IMR-90 (cell line): ENCODE data around the gene CYB5B. TPM values are rescaled to one million over a fixed set of nuclear protein-coding genes. Genes with fewer than 3 reads are reported as not detected.

Source experiments
- ATAC-seq: fragments of 200-7000 bp; cut with Tn5 transposase; 2 replicates; pipeline ENCODE4 v1.9.1; 2020; ENCODE audit warnings: low read depth, mild to moderate bottlenecking, moderate library complexity
- BruUV-seq: library from RNA; stranded (reverse); fragments of 400-500 nt; replicated peaks from 2 replicates; lab custom pipeline; 2021; lab: Mats Ljungman, UMichigan
- CTCF ChIA-PET: fragments of 300-600 bp; formaldehyde crosslinking; extraction: SDS; loops from one replicate; lab custom pipeline; 2021; ENCODE audit warnings: antibody characterized with exemption; lab: Yijun Ruan, JAX
- POLR2A ChIA-PET: fragments of 300-600 bp; sonication (Branson Sonifier 250); formaldehyde crosslinking; loops from one replicate; lab custom pipeline; 2022; ENCODE audit warnings: antibody characterized with exemption; ENCODE audit not compliant: unreplicated experiment; lab: Charles Lee
- DNase-seq: peaks from one replicate; pipeline ENCODE4 v3.0.0; 2013
- H2AFZ ChIP-seq: replicated peaks from 2 replicates; pipeline ENCODE3; 2013; ENCODE audit warnings: low read length, mild to moderate bottlenecking; ENCODE audit not compliant: poor library complexity
- H2AK5ac ChIP-seq: 2 replicates; pipeline ENCODE4 v1.6.1; 2013; ENCODE audit warnings: low read depth, low read length, inconsistent platforms
- H2AK9ac ChIP-seq: replicated peaks from 2 replicates; pipeline ENCODE3; 2013; ENCODE audit warnings: mild to moderate bottlenecking, low read depth, low read length, moderate library complexity; ENCODE audit not compliant: poor library complexity
- H2BK120ac ChIP-seq: 2 replicates; pipeline ENCODE4 v1.6.1; 2013; ENCODE audit warnings: low read depth, low read length, inconsistent platforms
- H2BK15ac ChIP-seq: 3 replicates; pipeline ENCODE4 v1.6.1; 2013; ENCODE audit warnings: low read depth, low read length, inconsistent platforms
- H2BK20ac ChIP-seq: 2 replicates; pipeline ENCODE4 v1.6.1; 2013; ENCODE audit warnings: low read depth, mild to moderate bottlenecking, inconsistent platforms, low read length, moderate library complexity
- H2BK5ac ChIP-seq: 2 replicates; pipeline ENCODE4 v1.6.1; 2013; ENCODE audit warnings: mild to moderate bottlenecking, low read depth, low read length, inconsistent platforms; ENCODE audit not compliant: poor library complexity, severe bottlenecking
- H3K14ac ChIP-seq: replicated peaks from 2 replicates; pipeline ENCODE4 v1.6.1; 2013; ENCODE audit warnings: low read depth, low read length, inconsistent platforms
- H3K18ac ChIP-seq: 2 replicates; pipeline ENCODE4 v1.6.1; 2013; ENCODE audit warnings: low read depth, low read length, control low read depth
- H3K23ac ChIP-seq: 2 replicates; pipeline ENCODE4 v1.6.1; 2013; ENCODE audit warnings: low read depth, low read length, inconsistent platforms
- H3K27ac ChIP-seq: 2 replicates; pipeline ENCODE4 v1.5.1; 2013; ENCODE audit warnings: mild to moderate bottlenecking, control low read depth, low read length; ENCODE audit not compliant: insufficient read depth
- H3K27me3 ChIP-seq: 2 replicates; pipeline ENCODE4 v1.6.1; 2013; ENCODE audit warnings: low read length; ENCODE audit not compliant: control insufficient read depth, insufficient read depth
- H3K36me3 ChIP-seq: 2 replicates; pipeline ENCODE4 v1.6.1; 2013; ENCODE audit warnings: low read length, mixed read lengths; ENCODE audit not compliant: control insufficient read depth, insufficient read depth
- H3K4ac ChIP-seq: 2 replicates; pipeline ENCODE4 v1.6.1; 2013; ENCODE audit warnings: low read depth, low read length, inconsistent platforms
- H3K4me1 ChIP-seq: 2 replicates; pipeline ENCODE4 v1.6.1; 2013; ENCODE audit warnings: low read length, mixed read lengths; ENCODE audit not compliant: control insufficient read depth, insufficient read depth
- H3K4me2 ChIP-seq: 2 replicates; pipeline ENCODE4 v1.6.1; 2013; ENCODE audit warnings: low read depth, mild to moderate bottlenecking, control low read depth, low read length, moderate library complexity
- H3K4me3 ChIP-seq: 2 replicates; pipeline ENCODE4 v1.5.1; 2013; ENCODE audit warnings: low read depth, mild to moderate bottlenecking, control low read depth, low read length, moderate library complexity; ENCODE audit not compliant: insufficient read depth
- H3K56ac ChIP-seq: 2 replicates; pipeline ENCODE4 v1.6.1; 2013; ENCODE audit warnings: low read length, inconsistent platforms; ENCODE audit not compliant: insufficient read depth; ENCODE audit errors: extremely low read depth
- H3K79me1 ChIP-seq, 2 experiments: 2 replicates each; pipeline ENCODE4 v1.6.1; 2013; ENCODE audit warnings: low read length in 2 of 2, inconsistent platforms in 1 of 2, low read depth in 1 of 2
- H3K9ac ChIP-seq: 2 replicates; pipeline ENCODE4 v1.6.1; 2013; ENCODE audit warnings: low read depth, low read length, control low read depth
- H3K9me1 ChIP-seq: 2 replicates; pipeline ENCODE4 v1.6.1; 2013; ENCODE audit warnings: low read length, inconsistent platforms; ENCODE audit not compliant: insufficient read depth
- H3K9me3 ChIP-seq: 2 replicates; pipeline ENCODE4 v1.6.1; 2013; ENCODE audit warnings: low read length; ENCODE audit not compliant: control insufficient read depth, insufficient read depth
- H4K20me1 ChIP-seq: 2 replicates; pipeline ENCODE4 v1.6.1; 2013; ENCODE audit warnings: low read length, inconsistent platforms; ENCODE audit not compliant: insufficient read depth
- H4K5ac ChIP-seq: 2 replicates; pipeline ENCODE4 v1.6.1; 2013; ENCODE audit warnings: mild to moderate bottlenecking, low read depth, low read length, control low read depth
- H4K8ac ChIP-seq, 2 experiments: 2 replicates each; pipeline ENCODE4 v1.6.1; 2013; ENCODE audit warnings: low read depth in 2 of 2, low read length in 2 of 2, control low read depth in 1 of 2, inconsistent platforms in 1 of 2
- H4K91ac ChIP-seq: 2 replicates; pipeline ENCODE4 v1.6.1; 2013; ENCODE audit warnings: low read depth, low read length, inconsistent platforms; ENCODE audit not compliant: insufficient read depth
- BHLHE40 ChIP-seq: fragments of 150-350 bp; IDR thresholded peaks from 2 replicates; pipeline ENCODE4 v1.6.1; 2016; ENCODE audit warnings: mild to moderate bottlenecking, low read depth, low read length
- CEBPB ChIP-seq: IDR thresholded peaks from 2 replicates; pipeline ENCODE4 v1.6.1; 2012; ENCODE audit warnings: low read depth, low read length, improper control_type of control experiment
- CHD1 ChIP-seq: IDR thresholded peaks from 2 replicates; pipeline ENCODE4 v1.6.1; 2012; ENCODE audit warnings: low read depth, low read length, improper control_type of control experiment
- CTCF ChIP-seq: conservative IDR thresholded peaks from 2 replicates; pipeline ENCODE4 v1.5.1; 2012; ENCODE audit warnings: mild to moderate bottlenecking, low read depth, low read length, improper control_type of control experiment
- FOS ChIP-seq: fragments of 150-350 bp; IDR thresholded peaks from 2 replicates; pipeline ENCODE4 v1.6.1; 2016; ENCODE audit warnings: low read depth, low read length
- MAFK ChIP-seq: IDR thresholded peaks from 2 replicates; pipeline ENCODE4 v1.6.1; 2012; ENCODE audit warnings: low read depth, low read length, improper control_type of control experiment
- MAZ ChIP-seq: IDR thresholded peaks from 2 replicates; pipeline ENCODE4 v1.6.1; 2012; ENCODE audit warnings: low read depth, mild to moderate bottlenecking, low read length, improper control_type of control experiment, moderate library complexity, borderline replicate concordance
- MXI1 ChIP-seq: IDR thresholded peaks from 2 replicates; pipeline ENCODE4 v1.6.1; 2012; ENCODE audit warnings: low read depth, mild to moderate bottlenecking, low read length, moderate library complexity, borderline replicate concordance
- NFE2L2 ChIP-seq: fragments of 150-350 bp; IDR thresholded peaks from 2 replicates; pipeline ENCODE4 v1.6.1; 2016; ENCODE audit warnings: low read depth, mild to moderate bottlenecking, low read length
- POLR2A ChIP-seq: IDR thresholded peaks from 2 replicates; pipeline ENCODE4 v1.6.1; 2012; ENCODE audit warnings: mild to moderate bottlenecking, low read depth, low read length
- RAD21 ChIP-seq: IDR thresholded peaks from 2 replicates; pipeline ENCODE4 v1.6.1; 2012; ENCODE audit warnings: low read length, improper control_type of control experiment
- RCOR1 ChIP-seq: IDR thresholded peaks from 2 replicates; pipeline ENCODE4 v1.6.1; 2012; ENCODE audit warnings: mild to moderate bottlenecking, low read length, improper control_type of control experiment; ENCODE audit not compliant: insufficient replicate concordance
- RFX5 ChIP-seq: IDR thresholded peaks from 2 replicates; pipeline ENCODE4 v1.8.0; 2012; ENCODE audit warnings: low read depth, mild to moderate bottlenecking, low read length, moderate library complexity
- SMC3 ChIP-seq: fragments of 150-350 bp; IDR thresholded peaks from 2 replicates; pipeline ENCODE4 v1.6.1; 2016; ENCODE audit warnings: low read depth, mild to moderate bottlenecking, antibody characterized with exemption, low read length, moderate library complexity
- USF2 ChIP-seq: fragments of 150-350 bp; IDR thresholded peaks from 2 replicates; pipeline ENCODE4 v1.6.1; 2017; ENCODE audit warnings: mild to moderate bottlenecking, antibody characterized with exemption, low read length, low read depth
- WGBS, 2 experiments: methylation state at CpG; one replicate each; pipeline versions ENCODE4 v1.1.5 to v1.1.7; 2013; ENCODE audit warnings: missing lambda C conversion rate in 2 of 2; ENCODE audit not compliant: insufficient read length in 1 of 2; ENCODE audit errors: extremely low coverage in 2 of 2; 5-methylcytosine and 5-hydroxymethylcytosine counted together
- dilution Hi-C: fragments of 300-500 bp; cut with HindIII; formaldehyde crosslinking; loops from one replicate; pipeline ENCODE4 v1.14.3; 2018; ENCODE audit warnings: low sequenced_read_pairs; ENCODE audit not compliant: unreplicated experiment
- in situ Hi-C: fragments of 300-500 bp; cut with MboI; formaldehyde crosslinking; loops from 3 replicates; pipeline ENCODE4 v1.14.3; 2019; ENCODE audit warnings: low sequenced_read_pairs, inconsistent platforms, mixed read lengths
- intact Hi-C: fragments of 100-400 bp; cut with micrococcal nuclease; formaldehyde crosslinking; loops from 2 replicates; pipeline ENCODE4 v1.10.0; 2022
- polyA plus RNA-seq, 3 experiments: library from polyadenylated mRNA; depleted of rRNA; stranded (reverse); fragments of >200 nt; gene quantifications; 2 replicates each; pipeline ENCODE4 v1.2.3, GENCODE V29; 2012; ENCODE audit warnings: low replicate concordance in 1 of 3
- total RNA-seq: library from RNA; depleted of rRNA; stranded (reverse); fragments of >200 nt; gene quantifications from 2 replicates; pipeline ENCODE4 v1.2.3, GENCODE V29; 2012

Gene CYB5B
- total and polyA plus RNA-seq, 2 of the 4 experiments (the other 2 are of a cell fraction): 100 to 102 TPM

GRCh38 chr16:69451166-69451565 lies 26.7 kb downstream of the CYB5B start:
- Histone ChIP-seq H2BK120ac (no peak overlapping the region), H2AK5ac (no peak overlapping the region), H3K4me1 (peaks cover 2% of the 10 kb centered on the region; the same call in 1 of the 2 replicates), H4K20me1 (no peaks in the 10 kb centered on the region), H2BK20ac (no peak overlapping the region), H3K14ac (0 out of 2 replicates have a peak overlapping the region, but pooled peaks have one; percentile 55), H3K27ac (no peak overlapping the region), H3K4me3 (no peak overlapping the region), H2AFZ (no peak overlapping the region), H2BK5ac (peak overlapping the region; percentile 1), H2BK15ac (no peak overlapping the region), H3K9me1 (peaks cover 3% of the 10 kb centered on the region; the same call in 1 of the 2 replicates), H3K4me2 (no peak overlapping the region), H4K91ac (no peak overlapping the region), H3K36me3 (peaks cover 10% of the 10 kb centered on the region), H3K27me3 (no peaks in the 10 kb centered on the region), H3K18ac (no peak overlapping the region), H3K79me1 (peaks cover 19 to 28% of the 10 kb centered on the region in 2 experiments), H3K9me3 (no peaks in the 10 kb centered on the region), H4K8ac (no peak overlapping the region), H3K9ac (no peak overlapping the region), H4K5ac (peak overlapping the region; percentile 51; the same call in 1 of the 2 replicates), H3K4ac (no peak overlapping the region), H3K56ac (no peak overlapping the region), H2AK9ac (no peak overlapping the region), H3K23ac (no peak overlapping the region)
- ChIA-PET CTCF (interaction anchor here (0.7 kb wide), 1 partner anchor 190 kb away, joined by 3 read pairs; no protein-coding TSS in a partner anchor), POLR2A (no interaction called here)
- WGBS, 2 experiments: no CpG with 5 or more reads among the region's 4 CpGs
- no TSS peak for BruUV-seq
- in situ Hi-C loops: no loop called here
- intact Hi-C loops: no loop called here
- dilution Hi-C loops: no loop called here
- ATAC-seq (no peak), DNase-seq (no peak)
- TF ChIP-seq MAZ (no peak), POLR2A (no peak), SMC3 (no peak), USF2 (no peak), RFX5 (no peak), FOS (no peak), RAD21 (no peak), BHLHE40 (no peak), CHD1 (no peak), RCOR1 (no peak), CEBPB (no peak), MXI1 (no peak), MAFK (no peak), NFE2L2 (no peak), CTCF (no peak)
